Aorta (tissue), 5 donors: Measurements from ENCODE around the gene AFAP1L2. TPM values are rescaled to one million over a fixed set of nuclear protein-coding genes. Genes with fewer than 3 reads are reported as not detected.

Source experiments
- ATAC-seq: fragments of 200-7000 bp; cut with Tn5 transposase; one replicate; pipeline ENCODE4 v1.9.1; 2022; ENCODE audit warnings: moderate library complexity; ENCODE audit not compliant: low FRiP score
- DNase-seq, 2 donors: peaks; one replicate each; pipeline ENCODE4 v3.0.0-alpha.2; 2020
- H3K27ac ChIP-seq, 2 donors: one replicate each; pipeline ENCODE4 v1.5.1; 2013; ENCODE audit warnings: low read length in 2 of 2, mild to moderate bottlenecking in 2 of 2, moderate library complexity in 2 of 2, control low read depth in 1 of 2, inconsistent platforms in 1 of 2, low read depth in 1 of 2
- H3K27me3 ChIP-seq, 2 donors: one replicate each; pipeline ENCODE4 v1.6.1; 2013; ENCODE audit warnings: control low read depth in 1 of 2, low read length in 1 of 2, mild to moderate bottlenecking in 1 of 2, moderate library complexity in 1 of 2; ENCODE audit not compliant: insufficient read depth in 2 of 2, control insufficient read depth in 1 of 2
- H3K36me3 ChIP-seq, 2 donors: one replicate each; pipeline ENCODE4 v1.6.1; 2013; ENCODE audit warnings: control low read depth in 1 of 2, low read length in 1 of 2, mild to moderate bottlenecking in 1 of 2; ENCODE audit not compliant: insufficient read depth in 2 of 2, control insufficient read depth in 1 of 2
- H3K4me1 ChIP-seq, 2 donors: one replicate each; pipeline ENCODE4 v1.6.1; 2013; ENCODE audit warnings: low read length in 2 of 2, control low read depth in 1 of 2, mild to moderate bottlenecking in 1 of 2, moderate library complexity in 1 of 2; ENCODE audit not compliant: insufficient read depth in 2 of 2, control insufficient read depth in 1 of 2
- H3K4me3 ChIP-seq, 2 donors: one replicate each; pipeline ENCODE4 v1.5.1; 2013; ENCODE audit warnings: low read length in 2 of 2, control low read depth in 1 of 2, mild to moderate bottlenecking in 1 of 2
- H3K9me3 ChIP-seq: one replicate; pipeline ENCODE4 v1.6.1; 2013; ENCODE audit warnings: mild to moderate bottlenecking, low read length; ENCODE audit not compliant: control insufficient read depth
- WGBS, 2 donors: extraction: QIAGEN DNeasy Blood & Tissue Kit; methylation state at CpG; one replicate each; pipeline ENCODE4 v1.1.7; 2013; 5-methylcytosine and 5-hydroxymethylcytosine counted together
- intact Hi-C, 2 donors: fragments of 100-400 bp; cut with DNase I; formaldehyde crosslinking; loops; one replicate each; pipeline versions ENCODE4 v1.14.2 to v1.15.0; 2022
- polyA plus RNA-seq, 2 donors: library from polyadenylated mRNA; stranded (reverse); fragments of 200-250 nt; gene quantifications; one replicate each; pipeline ENCODE4 v1.2.3, GENCODE V29; 2013
- total RNA-seq, 2 donors: library from RNA; stranded (reverse); fragmentation: NEBNext Ultra II Directional; extraction: Animal tissue kit (Norgen Biotek cat#: 25700); gene quantifications; one replicate each; pipeline ENCODE4 v1.2.1, GENCODE V29; 2021
- donor health status: healthy with polysubstance abuse.
- donor health status: Bipolar disorder and iron deficiency.
- donor health status: DM: no; HTN: no; CAD: no.
- donor health status: DM: no; HTN: no; CAD: no.
- donor health status: DM: yes; HTN: yes; CAD: no.

The AFAP1L2 gene
- total and polyA plus RNA-seq, 4 donors = 3.1 to 19.3 (median 10.2) TPM

DNA sequence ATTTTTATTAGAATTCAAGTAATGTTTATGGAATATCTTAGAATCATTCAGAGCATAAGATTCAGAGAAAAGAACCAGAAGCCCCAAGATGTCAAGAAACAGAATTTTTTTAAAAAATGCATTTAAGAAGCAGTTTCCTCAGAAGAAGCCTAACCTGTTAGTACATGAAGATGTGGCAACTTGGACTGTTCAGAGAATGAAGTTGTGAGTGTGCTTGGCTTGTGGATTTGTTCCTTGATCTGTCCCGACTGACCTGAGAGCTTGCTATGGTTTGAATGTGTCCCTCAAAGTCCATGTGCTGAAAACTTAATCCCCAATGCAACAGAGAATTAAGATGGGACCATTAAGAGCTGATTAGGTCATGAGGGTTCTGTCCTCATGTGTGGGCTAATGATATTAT, 13.8 kb upstream of the AFAP1L2 start:
- H3K4me3 ChIP-seq = no peak overlapping the region
- WGBS, 2 donors = 94 to 100% methylated on average over 1 of the region's 1 CpG
- no peak for DNase-seq
- no peaks in the 10 kb centered on the region for H3K36me3 ChIP-seq
- intact Hi-C loops = no loop called here
- H3K4me1 ChIP-seq = no peaks in the 10 kb centered on the region
- no peak overlapping the region for H3K27ac ChIP-seq
- no peaks in the 10 kb centered on the region for H3K9me3 ChIP-seq
- H3K27me3 ChIP-seq = no peaks in the 10 kb centered on the region
- ATAC-seq = no peak

DNA sequence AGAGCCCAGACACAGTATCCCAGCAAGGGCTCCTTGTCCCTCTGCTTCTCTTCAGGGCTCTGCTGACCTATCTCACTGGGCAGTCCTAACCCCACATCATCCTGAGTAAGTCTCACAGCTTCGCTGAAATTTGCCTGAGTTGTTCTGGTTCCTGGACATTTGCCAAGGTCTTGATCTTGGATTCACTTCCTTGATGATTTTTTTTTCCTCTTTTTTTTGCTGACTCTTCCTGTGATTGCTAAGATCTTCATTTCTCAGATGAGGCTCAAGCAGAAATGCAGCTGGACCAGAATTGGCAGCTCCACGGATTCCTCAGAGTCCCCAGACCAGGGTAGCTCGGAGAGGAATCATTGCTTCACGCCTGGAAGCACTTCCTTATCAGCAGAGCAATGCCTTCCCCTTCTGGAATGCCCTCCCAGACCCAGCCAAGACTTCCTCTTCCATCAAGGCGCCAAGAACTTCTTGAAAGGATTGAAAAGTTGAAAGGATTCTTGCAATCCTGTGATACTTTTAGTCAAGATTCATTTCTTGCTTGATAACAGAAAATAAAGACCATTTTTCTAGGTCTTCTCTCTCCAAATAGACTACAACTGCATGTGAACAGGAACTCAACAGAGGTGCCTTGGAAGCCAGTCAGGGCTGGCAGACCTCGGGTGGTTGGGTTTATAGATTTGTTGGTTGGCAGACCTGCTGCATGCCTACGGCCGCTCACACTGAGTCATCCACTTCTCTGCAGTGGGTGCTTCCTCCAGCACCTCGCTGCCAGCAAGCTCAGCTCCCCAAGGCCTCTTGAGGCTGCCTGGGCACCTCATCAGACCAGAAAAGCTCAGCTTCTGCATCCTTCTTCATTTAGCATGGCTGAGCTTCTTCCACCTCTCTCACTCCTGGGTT, 8.8 kb upstream of the AFAP1L2 start:
- intact Hi-C loops = no loop called here
- peak; percentile 80 to 87 for DNase-seq
- Histone ChIP-seq H3K27ac (peak overlapping the region in 1 of 2 donors; percentile 72), H3K27me3 (no peaks in the 10 kb centered on the region), H3K9me3 (no peaks in the 10 kb centered on the region), H3K36me3 (no peaks in the 10 kb centered on the region), H3K4me1 (peaks cover 5% of the 10 kb centered on the region in 2 donors), H3K4me3 (no peak overlapping the region)
- ATAC-seq = peak; percentile 70
- WGBS, 2 donors = 3 to 4% methylated on average over 9 of the region's 9 CpGs

DNA sequence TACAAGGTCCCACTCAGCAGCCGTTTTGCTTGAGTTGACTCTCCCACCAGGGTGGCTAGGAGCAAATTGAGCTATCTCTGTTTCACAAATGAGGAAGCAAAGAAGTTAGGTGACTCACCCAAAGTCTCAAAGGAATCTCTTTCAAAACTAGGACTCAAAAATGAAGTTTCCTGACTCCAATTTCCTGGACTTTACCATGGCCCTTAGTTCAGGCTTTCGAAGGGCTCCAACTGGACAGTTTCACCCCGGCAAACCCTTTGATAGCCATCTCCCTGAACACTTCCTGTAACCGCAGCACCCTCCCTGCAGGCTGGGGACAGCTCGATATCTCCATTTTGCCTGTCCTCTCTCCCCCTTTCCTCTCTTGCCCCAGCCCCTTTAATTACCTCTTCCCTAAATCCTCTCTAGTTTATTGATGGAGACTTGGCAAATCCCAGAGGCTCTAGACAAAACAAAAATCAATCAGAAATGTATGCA, 4.7 kb upstream of the AFAP1L2 start:
- WGBS, 2 donors = 91 to 93% methylated on average over 5 of the region's 5 CpGs
- no peak overlapping the region for H3K27ac ChIP-seq
- no peak for ATAC-seq
- no peak for DNase-seq
- H3K4me3 ChIP-seq = no peak overlapping the region
- H3K9me3 ChIP-seq = no peaks in the 10 kb centered on the region
- no peaks in the 10 kb centered on the region for H3K27me3 ChIP-seq
- H3K36me3 ChIP-seq = no peaks in the 10 kb centered on the region
- peaks cover 5% of the 10 kb centered on the region in 2 donors for H3K4me1 ChIP-seq
- intact Hi-C loops = no loop called here

DNA sequence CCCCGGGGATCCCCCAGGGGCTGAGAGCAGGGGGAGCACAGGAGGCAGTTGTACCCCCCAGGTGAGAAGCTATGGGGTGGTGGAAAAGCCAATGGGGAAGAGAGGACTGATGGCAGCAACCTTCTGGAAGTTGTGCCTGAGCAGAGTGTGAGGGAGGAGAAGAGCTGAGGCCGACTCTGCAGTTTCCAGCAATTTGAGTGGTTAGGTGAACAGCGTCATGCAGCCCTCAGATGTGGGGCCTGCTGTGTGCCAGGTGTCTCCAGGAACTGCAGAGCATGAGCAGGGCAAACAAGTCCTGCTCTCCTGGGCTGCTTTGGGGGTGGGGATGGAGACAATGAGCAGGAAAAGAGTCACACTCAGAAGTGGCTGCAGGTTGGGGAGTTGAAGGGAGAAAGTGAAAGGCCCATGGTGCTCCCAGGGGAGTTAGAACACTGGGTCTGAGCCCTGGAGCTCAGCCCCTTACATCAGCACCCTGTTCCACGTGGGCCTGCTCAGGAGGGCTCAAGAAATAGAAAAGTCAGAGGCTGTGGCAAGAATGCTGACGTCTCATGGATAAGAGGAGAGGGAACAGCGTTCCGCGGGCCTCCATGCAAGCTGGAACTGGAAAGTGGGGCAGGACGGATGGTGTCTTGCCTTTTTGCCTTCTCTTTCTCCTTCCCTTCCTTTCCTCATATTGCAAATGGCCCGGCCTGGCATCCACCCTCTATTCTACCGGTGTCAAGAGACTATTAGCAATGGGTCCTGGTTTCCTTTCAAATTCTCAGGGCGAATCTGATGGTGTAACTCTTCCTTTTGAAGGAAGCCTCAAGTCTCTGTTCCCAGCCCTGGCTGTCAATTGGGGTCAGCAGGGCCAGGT, 4.0 kb upstream of the AFAP1L2 start:
- peak in 1 of 2 donors; percentile 62 for DNase-seq
- no peak for ATAC-seq
- Histone ChIP-seq H3K36me3 (no peaks in the 10 kb centered on the region), H3K27ac (no peak overlapping the region), H3K4me3 (no peak overlapping the region), H3K4me1 (peaks cover 5% of the 10 kb centered on the region in 2 donors), H3K27me3 (no peaks in the 10 kb centered on the region), H3K9me3 (no peaks in the 10 kb centered on the region)
- WGBS, 2 donors = 81 to 82% methylated on average over 12 of the region's 12 CpGs
- intact Hi-C loops = no loop called here

DNA sequence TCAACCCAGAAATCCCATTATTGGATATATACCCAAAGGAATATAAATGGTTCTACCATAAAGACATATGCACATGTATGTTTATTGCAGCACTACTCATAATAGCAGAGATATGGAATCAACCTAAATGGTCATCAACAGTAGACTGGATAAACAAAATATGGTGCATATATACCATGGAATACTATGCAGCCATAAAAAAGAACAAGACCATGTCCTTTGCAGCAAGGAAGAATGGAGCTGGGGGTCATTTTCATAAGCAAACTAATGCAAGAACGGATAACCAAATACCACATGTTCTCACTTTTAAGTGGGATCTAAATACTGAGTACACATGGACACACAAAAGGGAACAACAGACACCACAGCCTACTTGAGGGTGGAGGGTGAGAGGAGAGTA, 2.2 kb upstream of the AFAP1L2 start:
- H3K36me3 ChIP-seq = no peaks in the 10 kb centered on the region
- no peaks in the 10 kb centered on the region for H3K9me3 ChIP-seq
- WGBS, 2 donors = 90 to 91% methylated on average over 1 of the region's 1 CpG
- intact Hi-C loops = no loop called here
- no peaks in the 10 kb centered on the region for H3K27me3 ChIP-seq
- H3K4me3 ChIP-seq = no peak overlapping the region
- ATAC-seq (no peak), DNase-seq (no peak)
- no peak overlapping the region for H3K27ac ChIP-seq
- H3K4me1 ChIP-seq = no peaks in the 10 kb centered on the region

DNA sequence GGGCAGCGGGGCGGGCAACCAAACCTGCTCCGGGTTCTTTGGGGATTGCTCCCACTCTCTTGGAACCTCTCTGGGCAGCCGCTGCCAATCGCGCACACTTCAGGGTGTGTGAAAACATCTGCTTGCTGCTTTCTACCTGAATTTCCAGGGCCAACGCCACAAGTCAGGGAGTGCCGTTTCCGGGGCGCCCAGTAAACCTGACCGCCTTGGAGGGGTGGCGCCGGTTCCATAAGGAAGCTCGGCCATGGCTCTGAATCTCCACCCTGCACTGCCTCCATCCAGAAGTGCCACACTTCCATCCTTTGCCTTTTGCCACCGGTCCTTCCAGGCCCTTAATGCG, 679 bp upstream of the AFAP1L2 start:
- H3K4me1 ChIP-seq = no peaks in the 10 kb centered on the region
- H3K36me3 ChIP-seq = no peaks in the 10 kb centered on the region
- H3K9me3 ChIP-seq = no peaks in the 10 kb centered on the region
- H3K27ac ChIP-seq = no peak overlapping the region
- no peaks in the 10 kb centered on the region for H3K27me3 ChIP-seq
- no peak for DNase-seq
- no peak overlapping the region for H3K4me3 ChIP-seq
- ATAC-seq = no peak
- intact Hi-C loops = no loop called here
- 42 to 43% methylated on average over 16 of the region's 16 CpGs for WGBS, 2 donors

DNA sequence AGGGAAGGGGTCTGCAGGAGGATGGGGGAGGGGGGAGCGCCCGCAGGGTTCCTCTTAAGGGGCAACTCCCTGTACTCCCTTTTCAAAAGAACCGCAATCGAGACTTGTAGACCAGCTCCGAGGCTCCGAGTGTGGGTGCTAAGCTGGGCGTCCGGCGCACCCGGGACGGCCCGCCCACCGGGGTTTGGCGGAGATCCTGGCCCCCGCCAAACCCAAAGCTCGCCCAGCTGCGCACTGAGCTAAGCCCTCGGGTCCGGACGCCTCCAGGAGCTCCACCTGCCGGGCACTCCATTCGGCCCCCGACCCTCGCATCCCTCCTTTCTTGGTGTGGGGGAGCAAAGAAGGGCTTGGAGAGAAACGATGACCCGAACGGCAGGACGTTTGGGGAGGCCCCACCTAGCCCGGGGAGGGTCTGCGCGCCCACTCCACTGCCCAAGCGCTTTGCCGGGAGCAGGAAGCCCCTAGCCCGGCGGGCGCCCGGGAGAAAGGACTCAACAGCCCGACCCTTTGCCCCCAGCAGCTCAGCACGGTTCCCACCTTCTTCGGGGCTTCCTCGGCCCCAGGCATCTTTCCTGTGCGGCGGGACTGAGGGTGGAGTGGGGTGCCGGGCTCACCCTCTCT, 651 bp downstream of the AFAP1L2 start:
- 0 to 1% methylated on average over 39 to 44 of the region's 44 CpGs for WGBS, 2 donors
- Histone ChIP-seq H3K27me3 (no peaks in the 10 kb centered on the region), H3K9me3 (no peaks in the 10 kb centered on the region), H3K36me3 (no peaks in the 10 kb centered on the region), H3K4me3 (peak overlapping the region; percentile 57 to 75), H3K27ac (no peak overlapping the region), H3K4me1 (no peaks in the 10 kb centered on the region)
- intact Hi-C loops = loop anchor here (1.0 to 5.0 kb wide), 3 partner anchors 36 to 101 kb away; no protein-coding TSS in a partner anchor
- ATAC-seq (peak; percentile 66), DNase-seq (peak; percentile 62 to 83)

DNA sequence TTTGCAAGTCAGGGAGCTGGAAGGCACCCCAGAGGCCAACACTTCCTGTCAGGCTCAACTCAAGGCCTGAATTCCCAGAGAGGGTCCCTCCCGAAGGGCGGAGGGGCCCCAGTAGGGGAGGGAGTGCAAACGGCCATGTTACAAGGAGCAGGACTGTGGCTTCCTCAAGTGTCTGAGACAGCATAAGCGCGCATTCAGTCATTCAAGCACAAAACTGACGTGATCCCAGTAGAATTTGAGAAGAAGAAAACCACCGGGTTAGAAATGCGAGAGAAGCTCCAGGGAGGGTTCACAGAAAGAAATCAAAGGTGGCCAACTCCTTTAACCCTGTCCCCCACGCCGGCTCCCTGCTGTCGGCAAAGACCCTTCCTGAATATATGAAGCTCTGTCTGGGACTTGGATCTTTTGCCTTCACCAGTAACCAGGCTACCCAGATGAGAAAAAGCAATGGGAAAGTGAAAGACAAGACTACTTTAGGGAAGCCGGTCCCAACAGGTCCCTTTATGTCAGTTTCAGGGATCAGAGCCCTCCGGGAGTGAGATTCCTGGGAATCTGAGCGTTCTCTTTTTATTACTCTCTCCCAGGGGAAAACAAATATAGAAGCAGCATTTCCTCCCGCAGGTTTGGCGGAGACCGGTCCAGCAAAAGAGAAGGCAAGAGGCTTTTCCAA, 1.3 kb downstream of the AFAP1L2 start:
- WGBS, 2 donors = 33 to 38% methylated on average over 17 of the region's 17 CpGs
- intact Hi-C loops = loop anchor here (1.0 to 5.0 kb wide), 3 partner anchors 36 to 101 kb away; no protein-coding TSS in a partner anchor
- no peaks in the 10 kb centered on the region for H3K27me3 ChIP-seq
- peak overlapping the region; percentile 57 to 75 for H3K4me3 ChIP-seq
- no peaks in the 10 kb centered on the region for H3K36me3 ChIP-seq
- no peak overlapping the region for H3K27ac ChIP-seq
- no peaks in the 10 kb centered on the region for H3K9me3 ChIP-seq
- ATAC-seq (no peak), DNase-seq (peak in 1 of 2 donors; percentile 67)
- H3K4me1 ChIP-seq = no peaks in the 10 kb centered on the region
